Measurements from ENCODE around the gene SCAF4.

DNA sequence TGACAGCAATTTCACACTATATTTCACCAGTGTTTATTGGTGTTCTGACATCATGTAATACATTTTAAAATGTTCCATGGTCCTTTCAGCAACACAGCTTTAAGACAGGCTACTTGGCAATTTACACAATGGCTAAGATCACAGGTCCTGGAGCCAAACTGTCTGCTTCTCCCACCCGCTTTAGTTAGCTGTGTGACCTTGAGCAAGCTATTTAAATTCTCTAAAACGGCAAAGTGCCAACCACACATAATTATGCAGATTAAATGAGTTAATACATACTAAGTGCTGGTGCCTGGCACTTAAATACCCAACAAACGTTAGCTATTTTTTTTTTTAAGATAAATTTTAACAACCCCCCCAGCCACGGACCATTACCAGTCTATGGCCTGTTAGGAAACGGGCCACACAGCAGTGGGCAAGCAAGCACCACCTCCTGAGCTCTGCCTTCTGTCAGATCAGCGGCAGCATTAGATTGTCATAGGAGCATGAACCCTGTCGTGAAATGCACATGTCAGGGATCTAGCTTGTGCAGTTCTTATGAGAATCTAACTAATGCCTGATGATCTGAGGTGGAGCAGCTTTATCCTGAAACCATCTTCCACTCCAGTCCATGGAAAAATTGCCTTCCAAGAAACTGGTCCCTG lies 45.5 kb downstream of the SCAF4 start:
- TF ChIP-seq CHD2 (IDR thresholded peaks at IDR 0.05; ENCODE audit: low read depth, low read length): no peak
- TF ChIP-seq, protein P1, sequence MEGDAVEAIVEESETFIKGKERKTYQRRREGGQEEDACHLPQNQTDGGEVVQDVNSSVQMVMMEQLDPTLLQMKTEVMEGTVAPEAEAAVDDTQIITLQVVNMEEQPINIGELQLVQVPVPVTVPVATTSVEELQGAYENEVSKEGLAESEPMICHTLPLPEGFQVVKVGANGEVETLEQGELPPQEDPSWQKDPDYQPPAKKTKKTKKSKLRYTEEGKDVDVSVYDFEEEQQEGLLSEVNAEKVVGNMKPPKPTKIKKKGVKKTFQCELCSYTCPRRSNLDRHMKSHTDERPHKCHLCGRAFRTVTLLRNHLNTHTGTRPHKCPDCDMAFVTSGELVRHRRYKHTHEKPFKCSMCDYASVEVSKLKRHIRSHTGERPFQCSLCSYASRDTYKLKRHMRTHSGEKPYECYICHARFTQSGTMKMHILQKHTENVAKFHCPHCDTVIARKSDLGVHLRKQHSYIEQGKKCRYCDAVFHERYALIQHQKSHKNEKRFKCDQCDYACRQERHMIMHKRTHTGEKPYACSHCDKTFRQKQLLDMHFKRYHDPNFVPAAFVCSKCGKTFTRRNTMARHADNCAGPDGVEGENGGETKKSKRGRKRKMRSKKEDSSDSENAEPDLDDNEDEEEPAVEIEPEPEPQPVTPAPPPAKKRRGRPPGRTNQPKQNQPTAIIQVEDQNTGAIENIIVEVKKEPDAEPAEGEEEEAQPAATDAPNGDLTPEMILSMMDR (IDR thresholded peaks at IDR 0.05 in 2 of 3, conservative IDR thresholded peaks at IDR 0.05 in 1 of 3; ENCODE audit: insufficient read depth in 2 of 3, low read depth in 1 of 3, low read length in 3 of 3): no peak

Measured in K562 (cell line).